22Rv1 (cell line): ENCODE data around the gene ATP11A.

Experiments used
- ZFX ChIP-seq: fragments of 450-650 bp; IDR thresholded peaks from 2 replicates; pipeline ENCODE4 v1.6.1; 2017; ENCODE audit warnings: antibody characterized with exemption, borderline replicate concordance
- TF ChIP-seq, protein P1 (sequence below): fragments of 450-650 bp; IDR thresholded peaks from 2 replicates; pipeline ENCODE4 v1.5.1; 2017; ENCODE audit warnings: mild to moderate bottlenecking

DNA sequence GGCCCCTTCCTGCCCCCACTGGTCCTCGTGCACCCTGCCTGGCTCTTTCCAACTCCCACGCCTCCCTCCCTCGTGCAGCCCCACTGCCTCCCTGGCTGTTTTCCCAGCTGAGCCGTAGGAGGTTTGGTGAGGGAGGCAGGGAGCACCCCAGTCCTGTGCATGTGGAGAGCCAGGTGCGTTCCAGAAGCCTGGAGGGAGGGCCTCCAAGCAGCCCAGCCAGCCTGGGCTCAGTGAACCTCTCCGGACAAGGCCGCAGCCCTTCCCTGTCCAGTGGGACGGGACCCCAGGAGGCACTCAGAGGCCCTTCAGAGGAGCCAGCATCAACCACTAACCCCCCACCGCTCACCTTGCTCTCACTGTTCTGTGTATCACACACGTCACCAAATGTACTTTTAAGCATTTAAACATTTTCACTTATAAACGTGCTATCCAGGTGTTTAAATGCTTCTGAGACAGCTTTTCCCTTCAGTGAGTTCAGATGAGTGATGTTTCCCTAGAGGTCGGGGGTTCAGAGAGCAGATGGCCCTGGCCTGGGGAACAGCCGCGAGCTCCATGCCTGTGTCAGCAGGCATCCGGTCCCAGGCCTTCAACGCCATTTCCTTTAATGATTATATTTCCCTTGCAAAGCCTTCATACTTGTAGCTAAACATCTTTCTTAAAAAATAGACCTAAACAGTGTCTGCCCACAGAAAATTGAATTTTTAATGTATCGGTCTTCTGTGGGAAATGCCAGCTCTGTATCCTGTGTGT, 122.6 kb downstream of the ATP11A start:
- TF ChIP-seq, protein P1, sequence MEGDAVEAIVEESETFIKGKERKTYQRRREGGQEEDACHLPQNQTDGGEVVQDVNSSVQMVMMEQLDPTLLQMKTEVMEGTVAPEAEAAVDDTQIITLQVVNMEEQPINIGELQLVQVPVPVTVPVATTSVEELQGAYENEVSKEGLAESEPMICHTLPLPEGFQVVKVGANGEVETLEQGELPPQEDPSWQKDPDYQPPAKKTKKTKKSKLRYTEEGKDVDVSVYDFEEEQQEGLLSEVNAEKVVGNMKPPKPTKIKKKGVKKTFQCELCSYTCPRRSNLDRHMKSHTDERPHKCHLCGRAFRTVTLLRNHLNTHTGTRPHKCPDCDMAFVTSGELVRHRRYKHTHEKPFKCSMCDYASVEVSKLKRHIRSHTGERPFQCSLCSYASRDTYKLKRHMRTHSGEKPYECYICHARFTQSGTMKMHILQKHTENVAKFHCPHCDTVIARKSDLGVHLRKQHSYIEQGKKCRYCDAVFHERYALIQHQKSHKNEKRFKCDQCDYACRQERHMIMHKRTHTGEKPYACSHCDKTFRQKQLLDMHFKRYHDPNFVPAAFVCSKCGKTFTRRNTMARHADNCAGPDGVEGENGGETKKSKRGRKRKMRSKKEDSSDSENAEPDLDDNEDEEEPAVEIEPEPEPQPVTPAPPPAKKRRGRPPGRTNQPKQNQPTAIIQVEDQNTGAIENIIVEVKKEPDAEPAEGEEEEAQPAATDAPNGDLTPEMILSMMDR: no peak
- TF ChIP-seq ZFX: no peak
